OCI-LY1 (cell line): ENCODE measurements around the gene SIDT1.

Experiments
- H2AFZ ChIP-seq: fragments of 200-600 bp; sonication (generic), shearing (Covaris generic); 2 replicates; pipeline ENCODE4 v1.6.0; 2014; ENCODE audit warnings: antibody characterized with exemption, mild to moderate bottlenecking, low read length
- H3F3A ChIP-seq: fragments of 200-600 bp; sonication (generic), shearing (Covaris generic); 2 replicates; pipeline ENCODE4 v1.6.0; 2014; ENCODE audit warnings: mild to moderate bottlenecking, antibody characterized with exemption, low read length, moderate library complexity; ENCODE audit not compliant: insufficient read depth
- H3K27ac ChIP-seq: fragments of 200-600 bp; sonication (generic); 2 replicates; pipeline ENCODE4 v1.5.1; 2014; ENCODE audit warnings: low read length, mixed run types, mild to moderate bottlenecking, low read depth; ENCODE audit not compliant: poor library complexity, severe bottlenecking
- H3K27me3 ChIP-seq: fragments of 200-600 bp; sonication (generic); 2 replicates; pipeline ENCODE4 v1.6.0; 2014; ENCODE audit warnings: antibody characterized with exemption, mild to moderate bottlenecking, low read length, moderate library complexity; ENCODE audit not compliant: insufficient read depth
- H3K36me3 ChIP-seq: fragments of 200-600 bp; sonication (generic); 2 replicates; pipeline ENCODE4 v1.6.1; 2014; ENCODE audit warnings: mild to moderate bottlenecking, antibody characterized with exemption, low read length, moderate library complexity, mixed read lengths; ENCODE audit not compliant: insufficient read depth
- H3K4me1 ChIP-seq: fragments of 200-600 bp; sonication (generic); 2 replicates; pipeline ENCODE4 v1.5.1; 2014; ENCODE audit warnings: mild to moderate bottlenecking, low read length, moderate library complexity; ENCODE audit not compliant: insufficient read depth, severe bottlenecking
- H3K4me2 ChIP-seq: fragments of 200-600 bp; sonication (generic), shearing (Covaris generic); 2 replicates; pipeline ENCODE4 v1.6.1; 2014; ENCODE audit warnings: low read length
- H3K4me3 ChIP-seq: fragments of 200-600 bp; sonication (generic); 2 replicates; pipeline ENCODE4 v1.5.1; 2014; ENCODE audit warnings: low read length, low read depth, mild to moderate bottlenecking, mixed read lengths; ENCODE audit not compliant: poor library complexity, severe bottlenecking
- H3K79me2 ChIP-seq: fragments of 200-600 bp; shearing (Covaris generic); 2 replicates; pipeline ENCODE4 v1.6.1; 2016; ENCODE audit warnings: mixed run types, low read length, mixed read lengths; ENCODE audit not compliant: insufficient read depth
- H3K9ac ChIP-seq: fragments of 200-600 bp; sonication (generic), shearing (Covaris generic); 2 replicates; pipeline ENCODE4 v1.6.1; 2014; ENCODE audit warnings: mild to moderate bottlenecking, low read length, mixed read lengths
- H3K9me2 ChIP-seq: fragments of 200-600 bp; sonication (generic), shearing (Covaris generic); 2 replicates; pipeline ENCODE4 v1.6.1; 2014; ENCODE audit warnings: low read depth, mild to moderate bottlenecking, low read length, mixed read lengths
- H3K9me3 ChIP-seq: fragments of 200-600 bp; shearing (Covaris generic); 2 replicates; pipeline ENCODE4 v1.6.1; 2014; ENCODE audit warnings: low read length, mixed read lengths
- H4K20me1 ChIP-seq: fragments of 200-600 bp; sonication (generic), shearing (Covaris generic); 2 replicates; pipeline ENCODE4 v1.6.0; 2016; ENCODE audit warnings: mild to moderate bottlenecking, low read length; ENCODE audit not compliant: insufficient read depth
- CTCF ChIP-seq: fragments of 200-600 bp; sonication (generic), shearing (Covaris generic); IDR thresholded peaks from 2 replicates; pipeline ENCODE4 v1.5.1; 2017; ENCODE audit warnings: mild to moderate bottlenecking, antibody characterized with exemption, low read length, moderate library complexity, mixed read lengths
- EZH2 ChIP-seq: fragments of 200-600 bp; sonication (generic), shearing (Covaris generic); IDR thresholded peaks from 2 replicates; pipeline ENCODE4 v1.8.0; 2017; ENCODE audit warnings: borderline replicate concordance, mixed run types, mild to moderate bottlenecking, antibody characterized with exemption, low read length, moderate library complexity, mixed read lengths

SIDT1 gene

GRCh38 chr3:113664523-113665094 is 132.3 kb downstream of the SIDT1 start:
- Histone ChIP-seq H3K4me1 (peaks cover 38% of the 10 kb centered on the region), H2AFZ (no peak overlapping the region), H3K4me2 (no peak overlapping the region), H3K9ac (no peak overlapping the region), H3K9me2 (no peaks in the 10 kb centered on the region), H3F3A (no peaks in the 10 kb centered on the region), H3K36me3 (0 out of 2 replicates have a peak, but pooled peaks cover 6% of the 10 kb centered on the region), H3K9me3 (no peaks in the 10 kb centered on the region), H3K79me2 (no peaks in the 10 kb centered on the region), H4K20me1 (no peaks in the 10 kb centered on the region), H3K27ac (no peak overlapping the region), H3K4me3 (no peak overlapping the region), H3K27me3 (no peaks in the 10 kb centered on the region)
- TF ChIP-seq CTCF (no peak), EZH2 (no peak)

- H3K4me2 ChIP-seq = no peak overlapping the region
- no peaks in the 10 kb centered on the region for H3F3A ChIP-seq
- H3K9me2 ChIP-seq = no peaks in the 10 kb centered on the region
- H3K4me1 ChIP-seq = peaks cover 18% of the 10 kb centered on the region
- TF ChIP-seq EZH2 = no peak
- no peak for TF ChIP-seq CTCF
- no peak overlapping the region for H2AFZ ChIP-seq
- H3K79me2 ChIP-seq = no peaks in the 10 kb centered on the region
- no peak overlapping the region for H3K4me3 ChIP-seq
- no peaks in the 10 kb centered on the region for H3K9me3 ChIP-seq
- no peak overlapping the region for H3K9ac ChIP-seq
- H3K36me3 ChIP-seq = no peaks in the 10 kb centered on the region
- H3K27ac ChIP-seq = no peak overlapping the region
- no peaks in the 10 kb centered on the region for H3K27me3 ChIP-seq
- no peaks in the 10 kb centered on the region for H4K20me1 ChIP-seq
Measured at GRCh38 chr3:113668015-113668414, 135.7 kb downstream of the SIDT1 start.

- H3K27me3 ChIP-seq = no peaks in the 10 kb centered on the region
- H2AFZ ChIP-seq = no peak overlapping the region
- H3K4me3 ChIP-seq = no peak overlapping the region
- no peaks in the 10 kb centered on the region for H3K79me2 ChIP-seq
- no peaks in the 10 kb centered on the region for H3K9me2 ChIP-seq
- peaks cover 3% of the 10 kb centered on the region; the same call in 1 of the 2 replicates for H3K36me3 ChIP-seq
- TF ChIP-seq CTCF = no peak
- TF ChIP-seq EZH2 = no peak
- H3K4me1 ChIP-seq = peaks cover 10% of the 10 kb centered on the region
- no peak overlapping the region for H3K9ac ChIP-seq
- no peaks in the 10 kb centered on the region for H4K20me1 ChIP-seq
- H3K9me3 ChIP-seq = no peaks in the 10 kb centered on the region
- H3F3A ChIP-seq = no peaks in the 10 kb centered on the region
- no peak overlapping the region for H3K27ac ChIP-seq
- H3K4me2 ChIP-seq = no peak overlapping the region
Measured at GRCh38 chr3:113673593-113673992, 141.2 kb downstream of the SIDT1 start.
